Measurements from ENCODE around the gene PHLDB3.

The PHLDB3 gene

GRCh38 chr19:43538922-43539321 is 34.4 kb upstream of the PHLDB3 start:
- no peak overlapping the region for H3K4me3 ChIP-seq (ENCODE audit: control insufficient read depth, low read depth, low read length)
- DNase-seq (ENCODE audit: low read depth) = no peak
- TF ChIP-seq CTCF (IDR thresholded peaks at IDR 0.05; ENCODE audit: control insufficient read depth, insufficient read depth, low read depth, low read length, missing control alignments) = no peak

GRCh38 chr19:43534816-43535761 is 30.5 kb upstream of the PHLDB3 start:
- DNase-seq (ENCODE audit: low read depth) = no peak
- H3K4me3 ChIP-seq (ENCODE audit: control insufficient read depth, low read depth, low read length) = no peak overlapping the region
- TF ChIP-seq CTCF (IDR thresholded peaks at IDR 0.05; ENCODE audit: control insufficient read depth, insufficient read depth, low read depth, low read length, missing control alignments) = peak; percentile 71

GRCh38 chr19:43534305-43534815 is 29.8 kb upstream of the PHLDB3 start:
- DNase-seq (ENCODE audit: low read depth) = no peak
- no peak for TF ChIP-seq CTCF (IDR thresholded peaks at IDR 0.05; ENCODE audit: control insufficient read depth, insufficient read depth, low read depth, low read length, missing control alignments)
- H3K4me3 ChIP-seq (ENCODE audit: control insufficient read depth, low read depth, low read length) = peak overlapping the region; percentile 58

GRCh38 chr19:43533546-43534304 is 29.2 kb upstream of the PHLDB3 start:
- peak; percentile 98 for DNase-seq (ENCODE audit: low read depth)
- TF ChIP-seq CTCF (IDR thresholded peaks at IDR 0.05; ENCODE audit: control insufficient read depth, insufficient read depth, low read depth, low read length, missing control alignments) = no peak
- peak overlapping the region; percentile 58 for H3K4me3 ChIP-seq (ENCODE audit: control insufficient read depth, low read depth, low read length)

GRCh38 chr19:43532962-43533545 is 28.5 kb upstream of the PHLDB3 start, which contains the start of gene ZNF575:
Gene ZNF575, plus strand, starts transcription at chr19:43533188. Its CDS starts 1,235 bp downstream, at chr19:43534423.
- peak within 1 kb of the TSS; percentile 58 for H3K4me3 ChIP-seq (ENCODE audit: control insufficient read depth, low read depth, low read length)
- no peak for TF ChIP-seq CTCF (IDR thresholded peaks at IDR 0.05; ENCODE audit: control insufficient read depth, insufficient read depth, low read depth, low read length, missing control alignments)
- DNase-seq (ENCODE audit: low read depth) = peak; percentile 82

- no peak for DNase-seq (ENCODE audit: low read depth)
- TF ChIP-seq CTCF (IDR thresholded peaks at IDR 0.05; ENCODE audit: control insufficient read depth, insufficient read depth, low read depth, low read length, missing control alignments) = no peak
- peak overlapping the region; percentile 58 for H3K4me3 ChIP-seq (ENCODE audit: control insufficient read depth, low read depth, low read length)
These were observed 28.0 kb upstream of the PHLDB3 start for GRCh38 chr19:43532571-43532961.

Measured in AG09309 (cell line).